Type B pancreatic cell (in vitro differentiated cells): Measurements from ENCODE around the gene AQP4. TPM values are rescaled to one million over a fixed set of nuclear protein-coding genes. Genes with fewer than 3 reads are reported as not detected.

Source experiments
- DNase-seq: peaks from one replicate; pipeline ENCODE4 v3.0.0; 2021; ENCODE audit warnings: mixed read lengths; ENCODE audit not compliant: unreplicated experiment; ENCODE audit errors: extremely low spot score
- H3K27ac Mint-ChIP-seq: 2 replicates; pipeline ENCODE4 v1.8.0; 2021; ENCODE audit warnings: mild to moderate bottlenecking, mixed read lengths
- H3K27me3 Mint-ChIP-seq: 2 replicates; pipeline ENCODE4 v1.8.0; 2021; ENCODE audit warnings: mixed read lengths
- H3K36me3 Mint-ChIP-seq: 2 replicates; pipeline ENCODE4 v1.8.0; 2021; ENCODE audit warnings: mixed read lengths
- H3K4me1 Mint-ChIP-seq: one replicate; pipeline ENCODE4 v1.8.0; 2021; ENCODE audit warnings: mixed read lengths; ENCODE audit not compliant: unreplicated experiment
- H3K4me3 Mint-ChIP-seq: 2 replicates; pipeline ENCODE4 v1.8.0; 2021; ENCODE audit warnings: mild to moderate bottlenecking, mixed read lengths
- H3K9me3 Mint-ChIP-seq: 2 replicates; pipeline ENCODE4 v1.8.0; 2021; ENCODE audit warnings: mixed read lengths
- CTCF ChIP-seq: fragments of 200-600 bp; sonication (generic); conservative IDR thresholded peaks from 2 replicates; pipeline ENCODE4 v1.5.0; 2021; ENCODE audit warnings: antibody characterized with exemption, mild to moderate bottlenecking
- total RNA-seq: library from RNA; stranded (reverse); gene quantifications from 2 replicates; pipeline ENCODE4 v1.2.1, GENCODE V29; 2021; ENCODE audit warnings: low replicate concordance

The AQP4 gene
- total RNA-seq, 1 donor from 2014 or later = 1.6 TPM

GRCh38 chr18:26901020-26901419, 35.5 kb upstream of the AQP4 start:
- Mint-ChIP-seq H3K4me1 (no peaks in the 10 kb centered on the region), H3K27me3 (no peaks in the 10 kb centered on the region), H3K27ac (no peak overlapping the region), H3K36me3 (no peaks in the 10 kb centered on the region), H3K4me3 (no peak overlapping the region), H3K9me3 (peaks cover 9% of the 10 kb centered on the region)
- DNase-seq = no peak
- TF ChIP-seq CTCF = no peak

- H3K9me3 Mint-ChIP-seq = no peaks in the 10 kb centered on the region
- H3K4me1 Mint-ChIP-seq = no peaks in the 10 kb centered on the region
- no peak overlapping the region for H3K4me3 Mint-ChIP-seq
- TF ChIP-seq CTCF = no peak
- no peaks in the 10 kb centered on the region for H3K36me3 Mint-ChIP-seq
- no peak overlapping the region for H3K27ac Mint-ChIP-seq
- DNase-seq = no peak
- H3K27me3 Mint-ChIP-seq = no peaks in the 10 kb centered on the region
Measured at GRCh38 chr18:26894426-26894825, 28.9 kb upstream of the AQP4 start.

GRCh38 chr18:26893996-26894395, 28.5 kb upstream of the AQP4 start:
- Mint-ChIP-seq H3K36me3 (no peaks in the 10 kb centered on the region), H3K27me3 (no peaks in the 10 kb centered on the region), H3K9me3 (no peaks in the 10 kb centered on the region), H3K4me3 (no peak overlapping the region), H3K27ac (no peak overlapping the region), H3K4me1 (no peaks in the 10 kb centered on the region)
- no peak for TF ChIP-seq CTCF
- DNase-seq = no peak

GRCh38 chr18:26888259-26888658, 22.8 kb upstream of the AQP4 start:
- Mint-ChIP-seq H3K36me3 (no peaks in the 10 kb centered on the region), H3K27ac (no peak overlapping the region), H3K9me3 (no peaks in the 10 kb centered on the region), H3K4me3 (no peak overlapping the region), H3K27me3 (no peaks in the 10 kb centered on the region), H3K4me1 (no peaks in the 10 kb centered on the region)
- DNase-seq = no peak
- no peak for TF ChIP-seq CTCF

GRCh38 chr18:26875040-26875654, 9.6 kb upstream of the AQP4 start:
- H3K36me3 Mint-ChIP-seq = no peaks in the 10 kb centered on the region
- H3K9me3 Mint-ChIP-seq = peaks cover 7% of the 10 kb centered on the region
- no peak overlapping the region for H3K4me3 Mint-ChIP-seq
- no peaks in the 10 kb centered on the region for H3K27me3 Mint-ChIP-seq
- no peak overlapping the region for H3K27ac Mint-ChIP-seq
- no peak for TF ChIP-seq CTCF
- H3K4me1 Mint-ChIP-seq = peaks cover 2% of the 10 kb centered on the region
- no peak for DNase-seq

GRCh38 chr18:26874283-26874682, 8.8 kb upstream of the AQP4 start:
- H3K27me3 Mint-ChIP-seq = no peaks in the 10 kb centered on the region
- DNase-seq = no peak
- H3K4me3 Mint-ChIP-seq = no peak overlapping the region
- H3K27ac Mint-ChIP-seq = no peak overlapping the region
- peaks cover 7% of the 10 kb centered on the region for H3K9me3 Mint-ChIP-seq
- H3K36me3 Mint-ChIP-seq = no peaks in the 10 kb centered on the region
- no peak for TF ChIP-seq CTCF
- peaks cover 5% of the 10 kb centered on the region for H3K4me1 Mint-ChIP-seq
